Measurements from ENCODE around the gene CDC37L1. TPM values are rescaled to one million over a fixed set of nuclear protein-coding genes. Genes with fewer than 3 reads are reported as not detected.

Gene CDC37L1
- total and polyA plus RNA-seq, 2 experiments from 2014 or later: 26.9 to 29.6 TPM

GRCh38 chr9:4680173-4680525 lies 780 bp downstream of the CDC37L1 start:
- no peaks in the 10 kb centered on the region for H3K27me3 ChIP-seq (ENCODE audit: insufficient read depth)
- H4K20me1 ChIP-seq (replicated peaks; ENCODE audit: insufficient read depth): no peaks in the 10 kb centered on the region
- no peak overlapping the region for H3K4me3 Mint-ChIP-seq
- peak overlapping the region; percentile 94 for H3K4me3 ChIP-seq
- ATAC-seq (no peak), DNase-seq (ENCODE audit: low spot score) (no peak)
- H3K36me3 ChIP-seq (ENCODE audit: insufficient read depth): no peaks in the 10 kb centered on the region; the same call in 1 of the 2 replicates
- no peaks in the 10 kb centered on the region; the same call in 2 of the 3 replicates for H3K4me1 Mint-ChIP-seq
- H3K9me2 ChIP-seq (ENCODE audit: insufficient read depth): no peaks in the 10 kb centered on the region
- H3K36me3 Mint-ChIP-seq (ENCODE audit: low read depth): peaks cover 6% of the 10 kb centered on the region; the same call in 2 of the 3 replicates
- peak overlapping the region; percentile 87 for H3K27ac ChIP-seq (ENCODE audit: low read depth)
- H3K27me3 Mint-ChIP-seq (ENCODE audit: insufficient read depth, low read depth, poor library complexity): peaks cover 3% of the 10 kb centered on the region
- H3K4me1 ChIP-seq (ENCODE audit: insufficient read depth): peaks cover 24% of the 10 kb centered on the region
- no peak overlapping the region for H3K27ac Mint-ChIP-seq
- peaks cover 45% of the 10 kb centered on the region for H3K79me2 ChIP-seq (replicated peaks; ENCODE audit: insufficient read depth)
- peak overlapping the region; percentile 93 for H3K4me2 ChIP-seq
- peaks cover 7% of the 10 kb centered on the region for H3F3A ChIP-seq (replicated peaks; ENCODE audit: low read depth)
- peak overlapping the region; percentile 73; the same call in 1 of the 2 replicates for H2AFZ ChIP-seq
- TF ChIP-seq, protein P1, sequence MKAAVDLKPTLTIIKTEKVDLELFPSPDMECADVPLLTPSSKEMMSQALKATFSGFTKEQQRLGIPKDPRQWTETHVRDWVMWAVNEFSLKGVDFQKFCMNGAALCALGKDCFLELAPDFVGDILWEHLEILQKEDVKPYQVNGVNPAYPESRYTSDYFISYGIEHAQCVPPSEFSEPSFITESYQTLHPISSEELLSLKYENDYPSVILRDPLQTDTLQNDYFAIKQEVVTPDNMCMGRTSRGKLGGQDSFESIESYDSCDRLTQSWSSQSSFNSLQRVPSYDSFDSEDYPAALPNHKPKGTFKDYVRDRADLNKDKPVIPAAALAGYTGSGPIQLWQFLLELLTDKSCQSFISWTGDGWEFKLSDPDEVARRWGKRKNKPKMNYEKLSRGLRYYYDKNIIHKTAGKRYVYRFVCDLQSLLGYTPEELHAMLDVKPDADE (IDR thresholded peaks at IDR 0.05): no peak
- TF ChIP-seq NANOG (IDR thresholded peaks at IDR 0.05; ENCODE audit: borderline replicate concordance): no peak
- TF ChIP-seq ZNF114 (CRISPR knock-in tag; IDR thresholded peaks at IDR 0.05): no peak
- TF ChIP-seq JUNB (IDR thresholded peaks at IDR 0.05; ENCODE audit: unreplicated experiment): no peak
- TF ChIP-seq ZNF331 (CRISPR knock-in tag; IDR thresholded peaks at IDR 0.05; ENCODE audit: low read depth): no peak
- no peak for TF ChIP-seq EZH2 (IDR thresholded peaks at IDR 0.05; ENCODE audit: low read depth, unreplicated experiment)
- TF ChIP-seq ZNF462 (CRISPR knock-in tag; IDR thresholded peaks at IDR 0.05): no peak
- no peak for TF ChIP-seq REST (IDR thresholded peaks at IDR 0.05; ENCODE audit: unreplicated experiment)
- no peak for TF ChIP-seq POLR2AphosphoS5 (IDR thresholded peaks at IDR 0.05; ENCODE audit: low read depth)
- TF ChIP-seq EZH2phosphoT487 (IDR thresholded peaks at IDR 0.05; ENCODE audit: unreplicated experiment): no peak
- TF ChIP-seq CREB1 (CRISPR knock-in tag; IDR thresholded peaks at IDR 0.05; ENCODE audit: low read depth): no peak
- no peak for TF ChIP-seq CTCF (conservative IDR thresholded peaks at IDR 0.05; ENCODE audit: low read depth in 2 of 2)
- TF ChIP-seq STAT1 (IDR thresholded peaks at IDR 0.05; ENCODE audit: unreplicated experiment): no peak
- no peaks in the 10 kb centered on the region for H3K9me3 Mint-ChIP-seq
